Activated CD8-positive, alpha-beta memory T cell treated with anti-CD3 and anti-CD28 coated beads for 4 hours (primary cell): ENCODE results near the gene WEE1.

ENCODE experiments used
- DNase-seq, 2 donors: peaks; one replicate each; pipeline ENCODE4 v3.0.0-alpha.2; 2020; ENCODE audit warnings: low read depth in 2 of 2

WEE1 gene

DNA sequence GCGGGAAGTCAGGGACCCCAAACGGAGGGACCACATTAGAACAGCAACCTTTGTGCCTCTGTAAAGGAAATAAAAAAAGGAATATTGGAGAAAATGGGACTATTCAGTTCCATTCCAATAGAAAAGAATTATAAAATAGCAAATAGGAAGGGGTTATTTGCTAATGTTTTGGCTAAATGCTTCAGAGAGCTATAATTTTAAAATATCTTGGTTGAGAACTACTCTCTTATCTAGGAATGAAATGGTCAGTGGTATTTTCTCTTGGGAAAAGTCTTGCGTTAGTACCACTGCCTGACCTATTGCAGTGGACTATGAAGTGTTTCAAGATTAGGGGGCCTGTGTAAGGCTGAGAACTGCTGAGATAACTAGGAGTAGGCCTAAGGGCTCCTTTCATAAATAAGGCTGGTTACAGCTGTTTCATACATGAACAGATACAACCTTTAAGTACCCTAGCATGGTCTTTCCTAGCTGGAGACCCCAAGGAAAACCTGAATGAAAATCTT lies 6.9 kb upstream of the WEE1 start:
- no peak for DNase-seq

- no peak for DNase-seq
Measured at GRCh38 chr11:9567401-9567800, 6.1 kb upstream of the WEE1 start.

DNA sequence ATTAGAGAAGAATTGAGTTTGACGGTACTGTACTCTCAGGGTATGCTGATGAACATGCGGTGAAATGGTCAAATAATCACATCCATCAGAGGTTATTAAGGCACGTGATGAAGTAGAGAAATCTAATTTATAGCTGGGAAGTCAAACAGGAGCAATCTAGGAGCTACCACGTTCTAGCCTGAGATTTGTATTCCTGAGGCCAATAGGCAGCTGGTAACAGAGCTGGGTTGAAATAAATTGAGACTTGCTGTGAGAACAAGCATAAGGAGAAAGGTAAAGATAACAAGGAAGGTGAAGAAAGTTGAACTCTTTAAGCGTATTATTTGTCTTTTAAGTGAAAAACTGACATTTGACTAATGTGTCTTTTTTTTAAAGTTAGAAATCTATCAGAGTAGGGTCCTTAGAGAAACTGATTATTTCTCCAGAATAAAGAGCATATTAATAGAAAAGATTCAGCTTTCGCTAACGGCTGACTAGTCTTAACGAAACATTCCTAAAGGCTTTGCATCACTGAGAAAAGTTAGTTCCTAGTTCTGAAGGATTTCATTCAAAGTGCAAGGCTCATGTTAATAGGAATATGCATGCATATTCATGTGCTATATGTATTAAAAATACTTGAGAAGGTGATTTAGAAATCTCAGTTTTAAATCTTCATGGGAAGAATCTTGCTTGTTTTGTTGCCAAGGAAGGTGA lies 5.2 kb upstream of the WEE1 start:
- no peak for DNase-seq

DNA sequence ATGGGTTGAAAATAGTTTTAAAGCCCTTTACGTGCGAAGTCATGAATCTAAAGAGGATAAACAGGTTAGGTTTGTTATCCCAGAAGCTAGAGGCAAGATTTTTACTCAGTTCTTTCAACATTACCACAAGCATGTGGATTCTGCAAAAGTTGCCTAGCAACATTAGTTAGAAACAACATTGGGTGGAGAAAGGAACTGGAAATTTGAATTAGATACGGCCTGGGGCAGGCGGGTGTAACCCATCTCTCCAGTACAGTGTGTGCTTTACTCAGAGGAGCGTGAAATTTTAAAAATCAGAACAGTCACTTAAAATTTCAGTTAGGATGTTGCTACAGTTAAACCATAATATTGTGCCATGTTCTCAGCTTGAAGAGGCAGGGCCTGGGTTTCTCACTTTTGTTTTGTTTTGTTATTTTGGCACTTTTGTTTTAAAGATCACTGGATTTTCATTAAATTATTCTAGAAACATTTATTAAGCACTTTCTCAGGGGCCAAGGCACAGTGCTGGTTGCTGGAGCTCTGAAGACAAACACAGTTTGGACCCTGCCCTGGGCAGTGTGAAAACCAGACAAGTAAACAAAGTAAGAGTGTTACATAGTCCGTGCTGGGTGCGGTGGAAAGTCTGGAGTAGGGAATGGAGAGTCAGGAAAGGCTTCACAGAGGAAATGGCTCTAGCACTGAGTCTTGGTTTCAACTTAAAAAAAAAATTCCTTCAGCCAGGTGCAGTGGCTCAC lies 4.4 kb upstream of the WEE1 start:
- no peak for DNase-seq

- no peak for DNase-seq
Measured at GRCh38 chr11:9569588-9570164, 3.8 kb upstream of the WEE1 start.

DNA sequence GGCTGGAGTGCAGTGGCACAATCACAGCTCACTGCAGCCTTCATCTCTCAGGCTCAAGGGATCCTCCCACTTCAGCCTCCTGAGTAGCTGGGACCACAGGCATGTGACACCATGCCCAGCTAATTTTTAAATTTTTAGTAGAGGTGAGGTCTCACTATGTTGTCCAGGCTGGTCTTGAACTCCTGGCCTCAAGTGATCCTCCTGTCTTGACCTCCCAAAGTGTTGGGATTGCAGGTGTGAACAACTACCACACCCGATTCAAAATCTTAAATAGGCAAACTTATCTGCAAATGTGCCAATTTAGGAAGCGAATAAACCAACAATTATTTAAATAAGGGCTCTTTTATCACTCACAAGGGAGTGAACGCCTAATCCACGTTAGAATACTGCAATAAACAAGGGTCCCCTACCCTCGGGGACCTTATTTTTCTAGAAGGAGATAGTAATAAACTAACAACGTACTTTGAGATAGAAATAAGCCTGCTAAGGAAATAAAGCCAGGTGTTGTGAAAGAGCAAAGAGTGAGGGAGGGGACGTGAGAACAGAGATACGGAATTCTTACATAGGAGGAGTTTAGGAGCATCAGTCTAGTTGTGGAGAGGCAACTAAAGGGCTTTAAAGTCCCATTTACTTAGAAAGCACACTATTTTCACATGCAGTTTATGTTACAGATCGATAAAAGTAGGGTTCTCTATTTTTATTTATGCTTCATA lies 3.0 kb upstream of the WEE1 start:
- DNase-seq, result no peak

DNA sequence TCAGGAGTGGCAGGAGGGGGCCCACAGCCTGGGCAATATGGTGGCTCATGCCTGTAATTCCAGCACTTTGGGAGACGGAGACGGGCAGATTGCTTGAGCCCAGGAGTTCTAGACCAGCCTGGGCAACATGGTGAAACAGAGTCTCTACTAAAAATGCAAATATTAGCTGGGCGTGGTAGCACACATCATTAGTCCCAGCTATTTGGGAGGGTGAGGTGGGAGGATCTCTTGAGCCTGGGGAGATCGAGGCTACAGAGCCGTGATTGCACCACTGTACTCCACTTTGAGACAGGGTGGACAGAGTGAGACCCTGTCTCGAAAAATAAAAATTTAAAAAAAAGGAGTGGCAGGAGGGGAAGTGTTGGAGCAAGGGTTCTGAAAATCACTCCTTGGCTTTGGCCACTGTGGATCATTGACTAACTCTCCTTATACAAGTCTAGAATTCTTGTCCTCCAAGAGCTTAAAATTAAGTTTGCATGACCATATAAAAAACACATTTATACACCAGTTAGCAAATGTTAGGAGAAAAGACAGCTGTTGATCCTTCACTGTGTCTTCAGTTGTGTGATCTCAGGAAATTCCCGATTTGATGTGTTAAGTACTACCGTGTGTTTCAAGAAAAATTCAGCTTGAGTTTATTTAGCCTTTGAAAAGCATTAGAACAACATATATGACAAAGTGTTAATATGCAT lies 2.3 kb upstream of the WEE1 start:
- DNase-seq, result no peak

DNA sequence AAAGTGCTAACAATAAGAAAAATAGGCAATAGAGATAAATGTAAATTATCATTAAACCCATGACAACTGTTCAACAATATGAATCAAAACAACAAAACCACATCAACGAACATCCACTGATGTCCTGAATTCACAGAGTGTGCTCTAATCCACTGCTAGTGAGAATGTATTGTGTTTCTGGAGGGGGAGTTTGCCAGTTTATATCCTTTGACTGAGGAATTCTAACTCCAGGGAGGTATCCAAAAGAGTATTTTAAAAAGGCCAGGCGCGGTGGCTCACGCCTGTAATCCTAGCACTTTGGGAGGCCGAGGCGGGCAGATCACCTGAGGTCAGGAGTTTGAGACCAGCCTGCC lies 1.7 kb upstream of the WEE1 start:
- no peak for DNase-seq

DNA sequence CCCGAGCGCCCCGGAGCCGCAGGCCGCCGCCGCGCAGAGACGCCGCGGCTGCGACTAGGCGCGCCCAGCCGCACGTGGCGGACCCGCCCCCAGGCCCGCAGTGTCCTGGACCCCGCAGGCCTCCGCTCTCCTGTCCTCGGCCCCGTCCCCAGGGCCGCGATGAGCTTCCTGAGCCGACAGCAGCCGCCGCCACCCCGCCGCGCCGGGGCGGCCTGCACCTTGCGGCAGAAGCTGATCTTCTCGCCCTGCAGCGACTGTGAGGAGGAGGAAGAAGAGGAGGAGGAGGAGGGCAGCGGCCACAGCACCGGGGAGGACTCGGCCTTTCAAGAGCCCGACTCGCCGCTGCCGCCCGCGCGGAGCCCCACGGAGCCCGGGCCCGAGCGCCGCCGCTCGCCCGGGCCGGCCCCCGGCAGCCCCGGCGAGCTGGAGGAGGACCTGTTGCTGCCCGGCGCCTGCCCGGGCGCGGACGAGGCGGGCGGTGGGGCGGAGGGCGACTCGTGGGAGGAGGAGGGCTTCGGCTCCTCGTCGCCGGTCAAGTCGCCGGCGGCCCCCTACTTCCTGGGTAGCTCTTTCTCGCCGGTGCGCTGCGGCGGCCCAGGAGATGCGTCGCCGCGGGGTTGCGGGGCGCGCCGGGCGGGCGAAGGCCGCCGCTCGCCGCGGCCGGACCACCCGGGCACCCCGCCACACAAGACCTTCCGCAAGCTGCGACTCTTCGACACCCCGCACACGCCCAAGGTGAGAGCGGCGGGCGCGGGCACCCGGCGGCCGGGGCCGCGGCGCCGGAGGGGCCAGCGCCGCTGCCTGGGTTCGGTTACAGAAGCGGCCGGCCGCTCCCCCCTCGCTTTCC lies 528 bp downstream of the WEE1 start:
- no peak for DNase-seq

GRCh38 chr11:9574622-9575259 lies 1.3 kb downstream of the WEE1 start:
- DNase-seq, result no peak

- DNase-seq, result no peak
Measured at GRCh38 chr11:9575260-9576240, 2.1 kb downstream of the WEE1 start.

DNA sequence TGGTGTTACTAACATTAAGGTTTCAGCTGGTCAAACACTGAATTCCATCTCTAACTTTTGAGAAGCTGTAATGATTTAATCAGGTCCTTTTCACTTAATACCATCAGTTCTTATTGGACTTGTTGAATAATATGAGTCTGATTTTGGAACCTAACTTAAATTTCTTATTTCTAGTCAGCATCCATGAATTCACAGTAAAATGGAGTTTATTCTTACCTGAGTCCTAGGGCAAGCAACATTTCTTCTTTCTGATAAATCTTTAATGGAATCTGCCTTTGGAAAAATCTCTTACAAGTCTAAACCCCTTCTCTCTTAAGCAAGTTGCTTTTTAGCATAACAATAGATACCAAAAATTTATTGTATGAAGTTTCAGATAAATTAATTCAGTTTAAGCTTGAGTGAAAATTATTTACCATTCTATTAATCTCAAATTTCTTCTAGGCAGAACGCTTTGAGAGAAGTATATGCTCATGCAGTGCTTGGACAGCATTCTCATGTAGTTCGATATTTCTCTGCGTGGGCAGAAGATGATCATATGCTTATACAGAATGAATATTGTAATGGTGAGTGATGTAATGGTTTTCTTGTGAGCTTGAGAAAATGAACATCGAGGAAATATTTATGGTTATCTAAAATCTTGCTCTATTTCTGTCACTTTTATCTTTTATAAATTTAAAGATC lies 3.4 kb downstream of the WEE1 start:
- DNase-seq, result no peak

- no peak for DNase-seq
Measured at GRCh38 chr11:9577556-9577955, 4.1 kb downstream of the WEE1 start.

DNA sequence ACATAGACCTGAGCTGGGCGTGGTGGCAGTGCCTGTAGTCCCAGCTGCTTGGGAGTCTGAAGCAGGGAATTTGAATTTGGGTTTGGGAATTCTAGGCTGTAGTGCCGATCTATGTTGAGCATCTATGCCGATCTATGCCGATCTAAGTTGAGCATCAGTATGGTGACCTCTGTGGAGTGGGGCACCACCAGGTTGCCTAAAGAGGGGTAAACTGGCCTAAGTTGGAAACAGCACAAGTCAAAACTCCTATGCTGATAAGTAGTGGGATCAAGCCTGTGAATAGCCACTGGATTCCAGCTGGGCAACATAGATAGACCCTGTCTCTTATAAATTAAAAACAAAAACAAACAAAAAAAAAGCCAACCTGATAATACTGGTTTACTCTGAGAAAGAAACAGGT lies 7.4 kb downstream of the WEE1 start:
- DNase-seq, result no peak

DNA sequence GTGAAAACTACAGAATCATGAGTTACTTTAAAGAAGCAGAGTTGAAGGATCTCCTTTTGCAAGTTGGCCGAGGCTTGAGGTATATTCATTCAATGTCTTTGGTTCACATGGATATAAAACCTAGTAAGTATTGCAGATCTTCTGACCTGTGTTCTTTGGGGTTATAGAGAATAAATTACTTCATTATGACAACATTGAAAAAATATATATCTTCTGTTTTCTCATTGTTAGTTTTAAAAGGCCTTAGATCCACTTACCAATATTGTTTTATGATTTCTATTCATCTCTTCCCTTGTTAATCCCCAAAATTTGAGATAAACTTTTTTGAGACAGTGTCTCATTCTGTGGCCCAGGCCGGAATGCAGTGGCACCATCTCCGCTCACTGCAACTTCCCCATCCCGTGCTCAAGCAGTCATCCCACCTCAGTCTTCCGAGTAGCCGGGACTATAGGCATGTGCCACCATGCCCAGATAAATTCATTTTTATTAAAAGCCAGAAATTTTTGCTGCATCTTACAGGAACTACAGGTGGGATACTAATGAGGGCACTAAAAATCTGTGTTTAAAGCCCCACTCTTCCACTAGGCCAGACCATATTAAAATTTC lies 8.2 kb downstream of the WEE1 start:
- no peak for DNase-seq

- DNase-seq, result no peak
Measured at GRCh38 chr11:9590717-9591116, 17.2 kb downstream of the WEE1 start.

- DNase-seq, result no peak
Measured at GRCh38 chr11:9594267-9595046, 21.0 kb downstream of the WEE1 start.
